ENCODE results near the gene C20orf202. TPM values are rescaled to one million over a fixed set of nuclear protein-coding genes. Genes with fewer than 3 reads are reported as not detected.

C20orf202 gene
- total RNA-seq, 2 donors from 2014 or later: not detected

GRCh38 chr20:1169224-1169623, 34.0 kb upstream of the C20orf202 start:
- no peaks in the 10 kb centered on the region for H3K27me3 Mint-ChIP-seq (ENCODE audit: insufficient read depth)

GRCh38 chr20:1171461-1172093, 31.7 kb upstream of the C20orf202 start:
- Histone ChIP-seq H3K9me3 (ENCODE audit: control insufficient read depth, low read length) (no peaks in the 10 kb centered on the region), H3K9ac (ENCODE audit: extremely low read depth, low read length, poor library complexity, severe bottlenecking) (no peak overlapping the region), H3K36me3 (ENCODE audit: control insufficient read depth, insufficient read depth, low read length) (peaks cover 52% of the 10 kb centered on the region), H3K4me1 (ENCODE audit: control insufficient read depth, insufficient read depth, low read length) (no peaks in the 10 kb centered on the region), H3K27ac (ENCODE audit: low read depth, low read length) (no peak overlapping the region), H3K27me3 (ENCODE audit: control insufficient read depth, insufficient read depth, low read length, poor library complexity, severe bottlenecking) (no peaks in the 10 kb centered on the region), H3K4me3 (ENCODE audit: low read length) (no peak overlapping the region)
- TF ChIP-seq CTCF (conservative IDR thresholded peaks at IDR 0.05): no peak
- H3K36me3 Mint-ChIP-seq (ENCODE audit: low read depth): peaks cover 33% of the 10 kb centered on the region
- H3K27me3 Mint-ChIP-seq (ENCODE audit: insufficient read depth): no peaks in the 10 kb centered on the region
- no peaks in the 10 kb centered on the region for H3K9me3 Mint-ChIP-seq
- no peaks in the 10 kb centered on the region for H3K4me1 Mint-ChIP-seq
- peak; percentile 94 for DNase-seq
- H3K27ac Mint-ChIP-seq: no peak overlapping the region
- H3K4me3 Mint-ChIP-seq: no peak overlapping the region
- 49 to 58% methylated on average over 3 to 4 of the region's 4 CpGs for WGBS, 2 experiments (ENCODE audit: insufficient coverage in 1 of 2, insufficient read length in 1 of 2)

More at GRCh38 chr20:1169224-1169623, 34.0 kb upstream of the C20orf202 start:
- Histone ChIP-seq H3K36me3 (ENCODE audit: control insufficient read depth, insufficient read depth, low read length) (peaks cover 72% of the 10 kb centered on the region), H3K9me3 (ENCODE audit: control insufficient read depth, low read length) (no peaks in the 10 kb centered on the region), H3K27ac (ENCODE audit: low read depth, low read length) (no peak overlapping the region), H3K4me1 (ENCODE audit: control insufficient read depth, insufficient read depth, low read length) (no peaks in the 10 kb centered on the region), H3K9ac (ENCODE audit: extremely low read depth, low read length, poor library complexity, severe bottlenecking) (no peak overlapping the region), H3K4me3 (ENCODE audit: low read length) (no peak overlapping the region), H3K27me3 (ENCODE audit: control insufficient read depth, insufficient read depth, low read length, poor library complexity, severe bottlenecking) (no peaks in the 10 kb centered on the region)
- Mint-ChIP-seq H3K4me3 (no peak overlapping the region), H3K36me3 (ENCODE audit: low read depth) (peaks cover 53% of the 10 kb centered on the region), H3K4me1 (no peaks in the 10 kb centered on the region), H3K27ac (no peak overlapping the region), H3K9me3 (no peaks in the 10 kb centered on the region)
- TF ChIP-seq CTCF (conservative IDR thresholded peaks at IDR 0.05): no peak
- peak; percentile 17 for DNase-seq
- WGBS, 2 experiments (ENCODE audit: insufficient coverage in 1 of 2, insufficient read length in 1 of 2): 94 to 98% methylated on average over 4 to 5 of the region's 5 CpGs

GRCh38 chr20:1173698-1174097, 29.6 kb upstream of the C20orf202 start:
- Mint-ChIP-seq H3K27ac (no peak overlapping the region), H3K36me3 (ENCODE audit: low read depth) (peaks cover 13% of the 10 kb centered on the region), H3K9me3 (no peaks in the 10 kb centered on the region), H3K27me3 (ENCODE audit: insufficient read depth) (no peaks in the 10 kb centered on the region), H3K4me1 (no peaks in the 10 kb centered on the region), H3K4me3 (no peak overlapping the region)
- Histone ChIP-seq H3K4me1 (ENCODE audit: control insufficient read depth, insufficient read depth, low read length) (no peaks in the 10 kb centered on the region), H3K9me3 (ENCODE audit: control insufficient read depth, low read length) (no peaks in the 10 kb centered on the region), H3K9ac (ENCODE audit: extremely low read depth, low read length, poor library complexity, severe bottlenecking) (no peak overlapping the region), H3K27ac (ENCODE audit: low read depth, low read length) (no peak overlapping the region), H3K4me3 (ENCODE audit: low read length) (no peak overlapping the region), H3K27me3 (ENCODE audit: control insufficient read depth, insufficient read depth, low read length, poor library complexity, severe bottlenecking) (no peaks in the 10 kb centered on the region), H3K36me3 (ENCODE audit: control insufficient read depth, insufficient read depth, low read length) (peaks cover 31% of the 10 kb centered on the region)
- WGBS, 2 experiments (ENCODE audit: insufficient coverage in 1 of 2, insufficient read length in 1 of 2): 86 to 88% methylated on average over 1 to 4 of the region's 4 CpGs
- no peak for TF ChIP-seq CTCF (conservative IDR thresholded peaks at IDR 0.05)
- no peak for DNase-seq

All from endodermal cell (in vitro differentiated cells).